ENCODE data around the gene EMC1.

The EMC1 gene

DNA sequence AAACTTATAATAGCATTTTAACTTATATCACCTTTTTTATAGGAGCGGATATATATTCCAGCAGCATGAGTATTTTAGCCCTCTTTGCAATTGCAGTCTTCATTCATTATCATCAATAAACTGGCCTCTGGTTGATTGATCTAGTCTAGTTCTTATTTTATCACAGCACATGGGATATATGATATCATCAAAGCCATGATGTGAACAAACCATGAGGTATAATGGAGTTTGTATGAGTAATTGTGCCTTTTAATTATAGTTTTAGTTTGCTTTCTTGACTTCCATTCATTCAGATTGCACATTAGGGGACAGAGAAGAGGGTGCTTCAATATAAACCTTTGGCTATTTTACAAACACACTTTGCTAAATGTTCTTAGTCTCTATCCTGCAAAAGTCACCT, 37.7 kb downstream of the EMC1 start:
- no peak for DNase-seq

DNA sequence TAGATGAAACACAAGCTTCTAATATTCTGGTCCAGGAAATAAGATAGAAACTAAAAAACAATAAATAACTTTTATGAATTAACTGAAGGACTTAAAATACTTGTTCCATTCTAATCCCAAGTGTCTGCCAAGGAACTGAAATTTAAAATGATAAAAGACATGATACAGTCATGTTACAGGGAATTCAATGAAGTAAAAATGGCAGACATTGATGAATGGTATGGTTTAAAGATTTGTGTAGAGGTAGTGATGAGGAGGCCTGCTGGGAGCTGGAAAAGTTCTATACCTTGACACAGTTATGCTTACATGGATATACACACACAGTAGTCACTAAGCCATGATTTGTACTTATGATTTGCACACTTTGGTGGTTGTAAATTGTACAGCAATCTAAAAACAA, 39.2 kb downstream of the EMC1 start:
- DNase-seq, result no peak

DNA sequence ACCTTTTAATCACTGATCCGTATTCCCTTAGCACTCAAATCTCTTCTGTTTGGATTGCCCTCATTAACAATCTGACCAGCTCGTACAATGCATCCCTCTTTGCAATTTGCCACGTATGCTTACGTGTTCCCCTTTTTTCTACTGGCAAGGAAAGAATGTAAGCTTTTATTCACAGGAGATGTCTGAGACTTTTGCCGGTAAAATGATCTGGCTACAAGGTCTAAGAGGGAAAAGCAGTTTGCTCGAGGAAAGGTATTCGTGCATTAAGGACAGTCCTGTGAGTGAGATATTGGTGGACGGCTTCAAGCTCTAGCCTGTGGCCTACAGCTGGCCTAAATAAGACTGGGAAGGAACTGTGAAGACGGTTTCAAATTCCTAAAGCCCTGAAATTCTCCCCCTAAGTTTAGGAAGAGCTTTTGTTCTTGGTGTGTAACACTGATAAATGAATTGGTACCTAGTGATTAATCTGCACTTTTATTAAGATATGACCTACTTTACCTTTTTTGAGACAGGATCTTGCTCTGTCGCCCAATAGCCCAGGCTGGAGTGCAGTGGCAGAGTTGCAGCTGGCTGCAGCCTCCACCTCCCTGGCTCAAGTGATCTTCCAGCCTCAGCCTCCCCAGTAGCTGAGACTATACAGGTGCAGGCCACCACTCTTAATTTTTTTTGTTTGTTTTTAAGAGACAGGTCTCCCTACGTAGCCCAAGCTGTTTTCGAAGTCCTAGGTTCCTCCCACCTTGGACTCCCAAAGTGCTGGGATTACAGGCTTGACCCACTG, 40.4 kb downstream of the EMC1 start:
- DNase-seq, result no peak

DNA sequence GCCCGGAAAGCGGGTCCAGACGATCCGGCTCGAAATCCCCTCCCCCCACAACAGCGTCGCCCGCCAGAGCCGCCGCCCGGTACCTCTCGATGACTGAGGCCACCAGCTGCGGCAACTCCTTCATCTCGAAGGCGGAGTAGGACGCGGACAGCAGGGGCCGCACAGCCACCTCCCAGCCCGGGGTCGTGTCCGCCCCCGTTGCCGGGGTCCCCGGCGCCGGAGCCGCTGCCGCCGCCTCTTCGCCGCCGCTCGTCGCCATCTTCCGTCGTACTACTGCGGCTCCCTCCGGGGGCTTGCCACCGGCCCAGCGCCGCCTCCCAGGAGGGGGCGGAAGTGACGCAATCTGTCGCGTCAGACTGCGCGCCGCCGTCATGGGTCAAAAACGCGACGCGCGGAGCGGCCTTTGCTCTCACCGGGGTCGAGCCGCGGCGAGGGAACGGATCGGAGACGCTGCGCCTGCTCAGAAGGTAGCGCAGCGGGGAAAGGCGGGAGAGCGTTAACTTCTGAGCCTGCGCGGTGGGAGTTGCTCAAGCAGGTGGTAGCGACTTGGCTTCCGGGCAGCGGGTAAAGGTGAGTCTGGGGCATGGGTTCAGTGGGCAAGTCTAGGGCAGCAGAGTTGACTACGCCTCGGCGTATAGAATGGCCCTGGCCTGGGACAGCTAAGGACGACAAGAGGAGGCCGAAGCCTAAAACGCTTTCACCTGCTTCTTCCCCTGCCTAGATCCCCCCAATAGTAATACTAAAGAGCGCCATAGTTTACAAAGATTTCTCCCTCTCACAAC, 41.1 kb downstream of the EMC1 start, which contains the start of gene UBR4:
Gene UBR4, minus strand, starts transcription at position 277 of the 782 bp plus-strand sequence. Its CDS starts 18 bp downstream, at position 259.
- DNase-seq, result peak; percentile 29

DNA sequence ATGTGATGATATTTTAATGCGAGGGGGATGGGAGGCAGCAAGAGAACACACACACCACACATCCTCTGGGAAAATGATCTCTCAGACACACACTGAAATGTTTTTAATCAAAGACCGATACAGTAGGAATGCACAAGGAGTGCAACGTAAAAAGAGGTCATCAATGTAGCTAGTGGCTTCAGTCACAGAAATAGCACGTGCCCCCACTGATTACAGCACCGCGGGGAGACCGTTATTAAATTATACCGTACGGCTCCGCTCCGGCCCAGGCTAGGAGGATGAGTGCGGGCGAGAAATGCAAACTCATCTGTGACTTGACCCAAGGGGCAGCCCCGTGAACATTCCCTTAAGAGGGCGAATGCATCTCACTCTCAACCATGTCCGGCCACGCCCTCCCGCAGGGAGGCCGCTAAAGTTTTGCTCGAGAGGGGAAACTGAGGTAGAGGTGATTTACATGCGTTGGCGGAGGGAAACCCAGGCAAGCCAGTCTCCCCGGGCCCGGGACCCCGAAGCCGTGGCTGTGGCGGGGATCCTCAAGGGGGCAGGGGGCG, 41.8 kb downstream of the EMC1 start:
- no peak for DNase-seq

DNA sequence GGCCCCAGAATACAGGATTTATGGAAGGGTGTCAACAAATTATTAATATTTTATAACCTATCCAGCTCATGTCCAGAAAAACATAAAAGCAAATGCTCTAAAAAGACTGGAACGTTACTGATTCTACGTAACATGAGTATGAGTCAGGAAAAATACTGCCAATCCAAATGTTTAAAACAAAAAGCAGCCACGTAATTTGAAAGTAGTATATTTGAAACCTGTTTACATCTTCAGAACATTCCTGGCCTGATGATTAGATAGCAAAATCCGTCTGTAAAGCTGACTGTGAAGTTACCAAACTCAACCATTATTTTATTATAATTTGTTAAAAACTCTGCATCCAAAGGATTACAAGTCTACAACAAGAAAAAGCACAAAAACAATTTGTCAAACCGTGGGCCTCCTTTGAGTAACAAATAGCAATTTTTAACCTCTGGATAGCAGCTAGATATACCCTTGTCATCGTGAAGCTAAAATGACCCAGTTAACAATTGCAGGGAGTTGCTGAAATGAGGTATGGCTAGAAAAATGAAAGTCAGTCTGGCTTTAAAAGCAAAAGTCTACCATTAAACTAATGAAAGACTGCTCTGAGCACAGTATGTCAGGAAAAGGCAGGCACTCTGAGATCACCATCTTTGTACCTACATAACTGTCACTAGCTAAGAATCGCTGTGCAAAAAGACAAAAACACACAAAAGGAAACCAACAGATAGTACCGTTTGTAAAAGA, 42.5 kb downstream of the EMC1 start:
- no peak for DNase-seq

DNA sequence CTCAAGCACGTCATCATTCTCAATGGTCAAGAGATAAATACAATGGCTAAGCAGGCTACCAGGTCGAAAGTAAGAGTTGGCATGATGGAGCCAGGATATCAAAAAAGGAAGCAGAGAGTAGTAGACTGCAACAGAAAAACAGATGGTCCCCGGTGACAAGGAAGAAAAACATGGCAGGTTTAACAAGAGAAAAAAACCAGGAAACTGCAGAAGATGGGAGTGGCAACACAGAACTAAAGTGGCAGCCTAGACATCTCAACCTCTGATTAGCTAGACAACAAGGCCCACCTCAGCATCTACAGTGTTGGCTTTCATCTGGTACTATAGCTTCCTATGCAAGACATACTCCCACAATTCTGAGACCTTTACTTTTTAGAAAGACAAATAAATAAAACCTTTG, 44.4 kb downstream of the EMC1 start:
- no peak for DNase-seq

DNA sequence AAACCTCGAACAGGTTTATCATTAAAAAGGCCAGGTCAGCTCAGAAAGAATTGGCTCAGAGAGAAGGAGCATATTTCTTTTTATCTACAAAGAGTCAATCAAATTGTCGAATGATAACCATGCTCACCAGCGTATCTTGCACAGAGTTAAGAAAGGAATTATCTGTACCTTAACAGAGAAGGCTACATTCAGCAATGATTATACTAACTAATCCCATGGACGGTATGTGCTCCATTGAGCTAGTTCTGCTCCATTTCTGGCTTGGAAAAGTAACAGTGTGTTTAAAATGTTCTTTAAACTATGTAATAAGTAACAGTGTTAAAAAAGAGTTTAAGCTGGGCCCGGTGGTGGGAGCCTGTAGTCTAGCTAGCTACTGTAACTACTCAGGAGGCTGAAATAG, 45.5 kb downstream of the EMC1 start:
- DNase-seq, result no peak

DNA sequence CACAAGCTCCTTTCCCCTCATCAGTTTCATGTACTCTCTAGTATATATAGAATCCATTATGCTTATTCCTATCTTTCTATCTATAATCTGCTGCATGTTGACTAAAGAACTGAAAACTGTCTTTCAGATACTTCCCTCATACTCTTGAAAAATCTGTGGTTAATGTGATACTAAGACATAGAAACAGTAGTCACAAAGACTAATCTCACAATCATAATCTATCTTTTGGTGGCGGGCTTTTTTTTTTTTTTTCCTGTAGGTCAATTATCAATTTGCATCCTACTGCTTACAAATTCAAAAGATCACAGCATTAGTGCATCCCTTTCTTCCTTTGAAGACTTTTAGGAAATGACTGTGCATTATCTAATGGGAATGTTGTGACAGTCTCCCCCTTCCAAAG, 45.9 kb downstream of the EMC1 start:
- no peak for DNase-seq

DNA sequence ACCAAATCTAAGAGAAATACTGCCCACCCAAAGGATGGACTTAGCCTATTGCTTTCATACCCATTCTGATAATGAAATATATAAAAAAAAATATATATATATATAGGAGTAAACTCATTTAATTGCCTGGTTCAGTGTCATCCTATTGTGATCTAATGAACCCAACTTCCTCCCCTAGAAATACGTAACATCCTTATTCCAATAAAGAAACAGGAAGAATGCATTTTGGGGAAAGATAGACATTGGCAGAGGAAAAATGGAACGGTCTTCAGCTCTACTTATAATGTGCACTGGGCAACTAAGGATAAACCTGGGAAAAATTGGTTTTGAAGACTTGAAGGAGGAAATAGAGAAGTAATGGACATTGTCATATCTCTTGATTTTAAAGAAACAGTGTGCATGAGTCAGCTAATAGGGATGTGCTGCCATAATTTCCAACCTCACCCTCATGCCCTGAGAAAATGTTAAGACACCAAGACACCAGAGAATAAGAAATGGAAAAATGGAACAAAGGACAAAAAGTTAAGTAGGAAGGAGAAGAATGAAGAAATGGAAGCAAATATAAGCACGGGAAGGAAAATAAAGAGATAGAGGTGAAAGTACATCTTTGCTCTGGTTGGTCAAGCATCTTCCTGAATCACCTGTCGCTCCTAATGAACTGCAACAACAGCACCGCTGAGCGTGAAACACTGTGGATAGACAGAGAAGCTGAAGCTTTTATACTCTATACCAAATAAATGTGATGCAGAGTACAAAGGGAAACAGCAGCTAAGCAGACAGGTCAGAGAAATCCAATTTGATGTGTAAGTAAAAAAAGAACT, 46.7 kb downstream of the EMC1 start:
- DNase-seq, result no peak

DNA sequence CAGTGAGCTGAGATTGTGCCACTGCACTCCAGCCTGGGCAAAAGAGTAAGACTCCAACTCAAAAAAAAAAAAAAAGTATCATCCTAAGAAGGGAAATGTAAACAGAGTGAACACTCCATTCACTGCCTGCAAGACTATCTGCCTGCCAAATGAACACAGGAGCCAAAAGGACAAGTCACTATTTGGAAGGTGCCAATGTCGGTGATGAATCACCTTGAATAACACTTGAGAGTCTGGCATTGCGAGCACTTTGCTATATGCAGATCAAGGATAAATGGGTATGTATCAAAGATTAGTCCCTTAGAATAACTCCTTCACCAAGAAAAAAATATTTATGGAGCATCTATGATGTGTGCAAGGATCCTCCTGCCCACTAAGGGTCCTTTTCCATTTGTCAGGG, 47.9 kb downstream of the EMC1 start:
- no peak for DNase-seq

DNA sequence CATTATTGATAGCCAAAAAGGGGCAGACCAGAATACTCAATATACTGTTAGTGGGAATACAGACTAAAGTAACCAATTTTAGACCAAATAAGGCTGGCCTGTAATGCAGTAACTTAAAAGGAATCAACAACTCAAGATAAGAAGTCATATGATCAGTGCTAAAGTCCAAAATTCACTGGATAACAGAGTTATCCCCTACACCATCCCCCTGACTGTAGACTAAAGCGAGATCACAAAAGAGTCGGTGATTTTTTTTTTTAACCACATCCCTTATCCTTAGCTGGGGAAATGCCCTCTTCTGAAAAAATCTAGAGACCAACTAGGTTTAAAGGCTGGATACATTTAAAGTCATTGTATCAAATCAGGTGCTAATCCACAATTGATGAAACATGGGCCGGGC, 48.9 kb downstream of the EMC1 start:
- DNase-seq, result no peak

DNA sequence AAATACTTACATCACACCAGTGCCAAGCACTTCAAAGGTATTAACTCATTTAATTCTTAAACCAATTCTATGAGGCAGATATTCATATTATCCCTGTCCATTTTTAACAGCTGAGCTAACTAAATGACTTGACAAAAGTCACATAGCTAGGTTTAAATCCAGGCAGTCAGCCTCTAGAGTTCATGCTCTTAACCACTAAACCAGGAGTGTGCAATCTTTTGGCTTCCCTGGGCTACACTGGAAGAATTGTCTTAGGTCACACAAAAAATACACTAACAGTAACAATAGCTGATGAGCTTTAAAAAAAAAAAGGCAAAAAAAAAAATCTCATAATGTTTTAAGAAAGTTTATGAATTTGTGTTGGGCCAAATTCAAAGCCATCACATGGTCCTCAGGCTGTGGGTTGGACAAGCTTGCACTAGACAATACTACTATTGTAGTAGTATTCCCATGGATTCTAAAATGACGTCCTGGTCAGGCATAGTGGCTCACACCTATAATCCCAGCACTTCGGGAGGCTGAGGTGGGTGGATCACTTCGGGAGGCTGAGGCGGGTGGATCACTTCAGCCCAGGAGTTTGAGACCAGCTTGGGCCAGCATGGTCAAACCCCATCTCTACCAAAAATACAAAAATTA, 51.2 kb downstream of the EMC1 start:
- DNase-seq, result no peak

DNA sequence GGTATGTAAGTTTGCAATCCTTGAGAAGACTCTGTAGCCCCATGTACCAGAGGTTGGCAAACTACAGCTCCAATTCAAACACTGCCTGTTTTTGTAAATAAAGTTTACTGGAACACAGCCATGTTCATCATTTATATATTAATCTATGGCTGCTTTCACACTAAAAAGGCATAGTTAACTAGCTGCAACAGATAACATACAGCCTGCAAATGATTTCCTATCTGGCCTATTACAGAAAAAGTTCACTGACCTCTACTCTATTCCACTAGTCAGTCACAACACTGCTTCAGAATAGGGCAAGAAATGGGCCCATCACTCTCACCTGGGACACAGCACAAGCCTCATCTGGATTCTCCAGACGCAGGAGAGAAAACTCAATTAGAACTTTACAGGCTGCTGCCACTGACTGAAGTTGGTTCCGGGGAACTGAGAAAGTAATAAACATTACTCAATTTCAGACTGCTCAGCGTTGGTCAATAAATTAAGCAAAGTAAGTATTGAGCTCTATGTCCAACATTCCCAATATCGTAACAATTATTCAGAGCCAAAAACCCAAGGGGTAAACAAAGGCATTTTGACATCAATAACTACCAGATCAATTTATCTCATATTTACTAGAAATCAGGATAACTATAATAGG, 51.9 kb downstream of the EMC1 start:
- no peak for DNase-seq

DNA sequence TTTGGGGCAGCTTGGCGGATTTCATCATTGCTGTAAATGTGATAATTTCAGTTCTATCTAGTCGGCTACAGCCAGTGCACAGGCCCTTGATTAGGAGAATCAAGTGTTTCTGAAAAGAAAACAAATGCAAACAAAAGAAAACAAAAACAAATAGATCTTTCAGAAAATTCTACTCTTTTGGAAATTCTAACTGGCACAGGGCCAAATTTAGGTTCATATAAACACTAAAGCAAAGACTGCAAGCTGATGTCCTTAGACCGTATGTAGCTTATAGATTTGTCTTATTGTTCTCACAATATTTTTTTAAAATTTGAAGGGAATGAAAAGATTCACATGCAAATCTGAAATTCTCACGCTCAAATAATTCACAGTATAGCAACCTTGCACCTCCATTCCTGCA, 52.5 kb downstream of the EMC1 start:
- DNase-seq, result no peak

DNA sequence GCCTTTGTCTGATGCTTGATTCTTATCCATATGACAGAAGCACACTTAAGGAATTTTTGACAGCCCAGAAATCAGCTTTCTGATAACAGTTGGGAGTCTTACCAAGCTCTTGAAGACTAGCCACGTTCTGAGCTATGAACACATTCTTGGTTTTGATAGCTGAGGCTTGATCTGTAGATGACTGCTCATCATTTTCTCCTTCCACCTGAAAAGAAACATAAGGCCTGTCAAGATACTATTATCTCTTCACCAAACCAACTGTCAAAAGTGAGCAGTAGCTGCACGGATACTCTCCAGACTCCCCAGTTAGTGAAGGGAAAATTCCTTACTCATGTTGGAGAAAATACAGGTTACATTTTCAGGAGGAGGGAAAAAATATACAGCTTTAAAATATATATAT, 53.5 kb downstream of the EMC1 start:
- no peak for DNase-seq

DNA sequence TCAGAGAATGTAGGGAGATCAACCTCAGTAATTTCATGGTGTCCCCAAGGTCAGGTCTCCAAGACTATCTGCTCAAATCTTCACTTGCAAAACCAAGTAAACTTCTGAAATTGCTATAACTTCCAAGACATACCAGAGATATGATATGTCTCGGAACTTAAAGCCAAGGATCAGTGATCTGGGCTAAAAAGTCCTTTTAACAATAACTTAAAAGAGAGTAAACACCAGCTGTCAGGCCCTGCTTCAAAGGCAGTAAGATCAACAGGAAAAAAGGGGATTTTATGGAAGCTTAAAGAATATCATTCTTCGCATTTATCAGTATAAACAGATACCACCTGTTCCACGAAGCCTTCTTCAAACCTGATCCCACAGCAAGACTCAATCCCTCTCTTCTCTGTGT, 55.0 kb downstream of the EMC1 start:
- DNase-seq, result no peak

DNA sequence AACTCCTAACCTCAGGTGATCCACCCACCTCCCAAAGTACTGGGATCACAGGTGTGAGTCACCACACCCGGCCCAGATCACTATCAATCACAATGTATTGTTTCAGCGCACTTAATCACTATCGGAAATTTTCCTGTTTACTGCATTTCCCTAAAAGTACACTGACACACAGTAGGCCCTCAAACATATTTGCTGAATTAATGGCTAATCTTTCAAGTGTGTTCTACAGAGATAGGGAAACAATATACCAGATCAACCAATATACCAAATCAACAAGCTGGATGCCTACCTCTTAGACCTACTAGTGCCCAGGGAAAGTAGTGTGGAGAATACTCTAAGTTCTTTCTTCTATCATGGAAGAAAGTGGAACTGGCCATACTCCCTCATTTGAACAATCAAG, 58.3 kb downstream of the EMC1 start:
- no peak for DNase-seq

DNA sequence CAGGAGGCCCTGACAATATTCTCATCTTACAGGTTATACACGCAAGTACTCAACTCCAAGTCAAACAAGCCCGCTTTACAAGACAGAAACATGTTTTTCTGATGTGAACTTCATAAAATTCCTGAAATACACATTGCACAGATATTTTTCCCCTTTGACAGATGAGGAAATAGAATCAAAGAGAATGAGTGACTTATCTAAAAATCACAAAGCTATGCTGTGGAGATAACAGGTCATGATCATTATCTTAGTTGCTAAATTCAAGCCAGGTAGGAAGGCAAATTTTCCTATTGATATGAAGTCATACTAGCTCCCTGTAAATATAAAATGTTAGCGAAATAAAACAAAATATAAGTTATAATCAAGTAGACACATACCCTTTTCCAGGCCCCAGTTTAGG, 59.5 kb downstream of the EMC1 start:
- DNase-seq, result no peak

DNA sequence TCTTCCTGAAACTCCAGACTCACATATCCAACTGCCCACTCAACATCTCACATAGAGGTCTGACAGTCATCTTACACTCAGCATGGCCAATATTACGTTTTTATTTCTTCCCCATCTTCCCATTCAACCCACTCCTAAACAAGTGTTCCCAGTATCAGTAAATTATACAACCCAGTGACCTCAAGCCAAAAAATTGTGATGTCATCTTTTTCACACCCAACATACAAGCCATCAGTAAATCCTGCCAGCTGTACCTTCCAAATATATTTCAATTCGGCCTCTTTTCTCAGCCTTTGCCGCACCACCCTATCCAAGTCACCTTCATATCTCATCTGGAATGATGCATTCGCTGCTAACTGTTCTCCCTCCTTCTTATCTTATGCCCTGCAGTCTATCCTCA, 60.9 kb downstream of the EMC1 start:
- DNase-seq, result no peak

DNA sequence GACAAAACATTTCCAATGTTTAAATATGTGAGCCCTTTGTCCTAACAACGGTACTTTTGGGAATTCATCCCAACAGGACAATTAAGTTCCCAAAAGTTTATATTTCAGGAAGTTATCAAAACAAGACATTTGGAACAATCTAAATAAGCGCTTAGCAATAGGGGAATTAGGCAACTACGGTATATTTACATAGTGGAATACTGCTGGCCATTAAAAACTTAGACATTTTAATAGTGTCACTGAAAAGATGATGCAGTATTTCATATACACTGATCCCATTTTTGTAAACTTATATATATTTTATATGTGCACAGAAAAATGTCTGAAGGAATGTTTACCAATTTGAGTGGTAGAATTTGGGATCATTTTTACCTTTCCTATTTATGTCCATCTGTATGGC, 62.1 kb downstream of the EMC1 start:
- DNase-seq, result no peak

DNA sequence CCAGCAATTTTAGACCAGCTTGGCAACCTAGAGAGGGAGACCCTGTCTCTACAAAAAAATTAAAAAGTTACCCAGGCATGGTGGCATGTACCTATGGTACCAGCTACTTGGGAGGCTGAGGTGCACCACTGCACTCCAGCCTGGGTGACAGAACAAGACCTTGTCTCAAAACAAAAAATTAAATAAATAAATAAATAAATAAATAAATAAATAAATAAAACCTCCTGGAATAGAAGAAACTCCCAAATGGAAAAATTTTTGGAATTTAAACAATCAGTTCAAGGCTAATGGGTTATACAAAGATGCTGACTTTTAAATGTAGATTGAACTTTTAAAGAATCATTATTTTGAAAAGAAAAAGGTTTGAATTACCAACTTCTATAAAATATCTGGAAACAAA, 63.5 kb downstream of the EMC1 start:
- DNase-seq, result no peak

Measured in NCI-H1436 treated with DMSO at 0.1 percent for 48 hours (cell line).